Neural cell (in vitro differentiated cells): Measurements from ENCODE around the gene BMP7. TPM values are rescaled to one million over a fixed set of nuclear protein-coding genes. Genes with fewer than 3 reads are reported as not detected.

Experiments used
- H2AFZ ChIP-seq: fragments of 200-600, 300-800 bp; sonication (generic), shearing (Covaris generic); 2 replicates; pipeline ENCODE4 v1.6.0; 2014; ENCODE audit warnings: low read depth, mild to moderate bottlenecking, antibody characterized with exemption, low read length, moderate library complexity
- H3F3A ChIP-seq: fragments of 200-600 bp; shearing (Covaris generic); 2 replicates; pipeline ENCODE4 v1.6.1; 2016; ENCODE audit warnings: mild to moderate bottlenecking, moderate library complexity, mixed read lengths, antibody characterized with exemption, low read length; ENCODE audit not compliant: insufficient read depth, poor library complexity, severe bottlenecking
- H3K27ac ChIP-seq: fragments of 200-600, 300-800 bp; sonication (generic), shearing (Covaris generic); 2 replicates; pipeline ENCODE4 v1.5.1; 2014; ENCODE audit warnings: mild to moderate bottlenecking, low read length, moderate library complexity
- H3K27me3 ChIP-seq: fragments of 300-800, 200-600 bp; sonication (generic), shearing (Covaris generic); 2 replicates; pipeline ENCODE4 v1.6.0; 2014; ENCODE audit warnings: mild to moderate bottlenecking, low read depth, low read length, moderate library complexity; ENCODE audit not compliant: insufficient read depth
- H3K36me3 ChIP-seq: fragments of 300-800, 200-600 bp; sonication (generic), shearing (Covaris generic); 2 replicates; pipeline ENCODE4 v1.5.1; 2014; ENCODE audit warnings: mild to moderate bottlenecking, antibody characterized with exemption, low read length, moderate library complexity; ENCODE audit not compliant: insufficient read depth
- H3K4me2 ChIP-seq: fragments of 300-800, 200-600 bp; sonication (generic), shearing (Covaris generic); 2 replicates; pipeline ENCODE4 v1.6.0; 2014; ENCODE audit warnings: mild to moderate bottlenecking, low read length
- H3K4me3 ChIP-seq: fragments of 300-800, 200-600 bp; sonication (generic), shearing (Covaris generic); 2 replicates; pipeline ENCODE4 v1.5.1; 2014; ENCODE audit warnings: mild to moderate bottlenecking, low read length, moderate library complexity
- H3K79me2 ChIP-seq: fragments of 200-600 bp; shearing (Covaris generic); replicated peaks from 2 replicates; pipeline ENCODE4 v1.6.0; 2014; ENCODE audit warnings: mild to moderate bottlenecking, low read length, moderate library complexity; ENCODE audit not compliant: insufficient read depth
- H3K9ac ChIP-seq: fragments of 300-800, 200-600 bp; sonication (generic), shearing (Covaris generic); 2 replicates; pipeline ENCODE4 v1.6.1; 2016; ENCODE audit warnings: mild to moderate bottlenecking, low read length, mixed read lengths
- H3K9me2 ChIP-seq: fragments of 200-600 bp; shearing (Covaris generic); 2 replicates; pipeline ENCODE4 v1.6.1; 2016; ENCODE audit warnings: mild to moderate bottlenecking, low read length, mixed read lengths; ENCODE audit not compliant: insufficient read depth
- H3K9me3 ChIP-seq: fragments of 200-600, 300-800 bp; sonication (generic), shearing (Covaris generic); 2 replicates; pipeline ENCODE4 v1.6.1; 2016; ENCODE audit warnings: mild to moderate bottlenecking, mixed run types, low read length, moderate library complexity, mixed read lengths
- H4K20me1 ChIP-seq: fragments of 200-600 bp; shearing (Covaris generic); 2 replicates; pipeline ENCODE4 v1.6.1; 2016; ENCODE audit warnings: mild to moderate bottlenecking, mixed run types; ENCODE audit not compliant: insufficient read depth
- EP300 ChIP-seq: fragments of 450-650 bp; conservative IDR thresholded peaks from 2 replicates; pipeline ENCODE4 v1.6.1; 2014; ENCODE audit warnings: antibody characterized with exemption, mild to moderate bottlenecking, moderate library complexity; ENCODE audit not compliant: poor library complexity, severe bottlenecking
- EZH2 ChIP-seq: fragments of 200-600, 300-800 bp; shearing (Covaris generic), sonication (generic); IDR thresholded peaks from 2 replicates; pipeline ENCODE4 v1.6.1; 2014; ENCODE audit warnings: antibody characterized with exemption, low read length, borderline replicate concordance, mild to moderate bottlenecking; ENCODE audit not compliant: insufficient read depth, poor library complexity, severe bottlenecking
- MXI1 ChIP-seq: fragments of 450-650 bp; conservative IDR thresholded peaks from 2 replicates; pipeline ENCODE4 v1.6.1; 2014; ENCODE audit warnings: antibody characterized with exemption, mild to moderate bottlenecking; ENCODE audit not compliant: poor library complexity, severe bottlenecking
- POLR2AphosphoS5 ChIP-seq: IDR thresholded peaks from 2 replicates; pipeline ENCODE4 v1.6.1; 2012
- RAD21 ChIP-seq: fragments of 450-650 bp; conservative IDR thresholded peaks from 2 replicates; pipeline ENCODE4 v1.6.1; 2014; ENCODE audit warnings: antibody characterized with exemption, mild to moderate bottlenecking, moderate library complexity
- REST ChIP-seq: IDR thresholded peaks from 2 replicates; pipeline ENCODE4 v1.6.1; 2012; ENCODE audit warnings: borderline replicate concordance
- SMC3 ChIP-seq: fragments of 450-650 bp; conservative IDR thresholded peaks from 2 replicates; pipeline ENCODE4 v1.6.1; 2014; ENCODE audit warnings: antibody characterized with exemption, mild to moderate bottlenecking, moderate library complexity; ENCODE audit not compliant: poor library complexity
- TAF1 ChIP-seq: IDR thresholded peaks from 2 replicates; pipeline ENCODE4 v1.6.1; 2012; ENCODE audit warnings: low read depth
- polyA plus RNA-seq: library from polyadenylated mRNA; depleted of rRNA; stranded (reverse); fragments of >200 nt; gene quantifications from 2 replicates; pipeline ENCODE4 v1.2.3, GENCODE V29; 2014
- TF ChIP-seq, protein P1 (sequence below): fragments of 450-650 bp; IDR thresholded peaks from 2 replicates; pipeline ENCODE4 v1.5.1; 2014; ENCODE audit warnings: antibody characterized with exemption, mild to moderate bottlenecking, moderate library complexity; ENCODE audit not compliant: poor library complexity, severe bottlenecking

BMP7 gene
- polyA plus RNA-seq, 1 donor from 2014 or later: 3.6 TPM

DNA sequence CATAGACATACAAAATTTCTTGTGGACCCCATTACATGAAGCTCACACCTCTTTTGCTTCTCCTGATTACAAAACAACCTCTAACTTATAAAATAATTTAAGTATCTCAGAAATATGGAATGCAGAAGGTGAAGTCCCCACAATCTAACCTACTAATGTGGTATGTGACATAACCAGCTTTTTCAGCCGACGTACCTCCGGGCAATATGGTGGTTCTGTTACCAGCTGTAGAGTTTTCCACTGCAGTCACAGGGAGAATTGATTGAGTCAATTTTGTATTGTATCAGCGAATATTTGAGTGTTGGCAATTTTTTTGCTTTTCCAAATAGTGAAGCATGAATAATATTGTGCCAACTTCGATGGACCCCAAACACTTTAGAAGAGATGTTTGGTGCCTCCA is 47.5 kb upstream of the BMP7 start:
- Histone ChIP-seq H3K4me3 (no peak overlapping the region), H3F3A (no peaks in the 10 kb centered on the region), H3K79me2 (no peaks in the 10 kb centered on the region), H3K27me3 (no peaks in the 10 kb centered on the region), H3K9ac (no peak overlapping the region), H2AFZ (no peak overlapping the region), H3K4me2 (no peak overlapping the region), H3K9me3 (no peaks in the 10 kb centered on the region), H3K9me2 (no peaks in the 10 kb centered on the region), H3K27ac (no peak overlapping the region), H3K36me3 (no peaks in the 10 kb centered on the region), H4K20me1 (no peaks in the 10 kb centered on the region)
- TF ChIP-seq EP300: no peak
- no peak for TF ChIP-seq MXI1
- no peak for TF ChIP-seq POLR2AphosphoS5
- TF ChIP-seq EZH2: no peak
- TF ChIP-seq REST: no peak
- TF ChIP-seq, protein P1, sequence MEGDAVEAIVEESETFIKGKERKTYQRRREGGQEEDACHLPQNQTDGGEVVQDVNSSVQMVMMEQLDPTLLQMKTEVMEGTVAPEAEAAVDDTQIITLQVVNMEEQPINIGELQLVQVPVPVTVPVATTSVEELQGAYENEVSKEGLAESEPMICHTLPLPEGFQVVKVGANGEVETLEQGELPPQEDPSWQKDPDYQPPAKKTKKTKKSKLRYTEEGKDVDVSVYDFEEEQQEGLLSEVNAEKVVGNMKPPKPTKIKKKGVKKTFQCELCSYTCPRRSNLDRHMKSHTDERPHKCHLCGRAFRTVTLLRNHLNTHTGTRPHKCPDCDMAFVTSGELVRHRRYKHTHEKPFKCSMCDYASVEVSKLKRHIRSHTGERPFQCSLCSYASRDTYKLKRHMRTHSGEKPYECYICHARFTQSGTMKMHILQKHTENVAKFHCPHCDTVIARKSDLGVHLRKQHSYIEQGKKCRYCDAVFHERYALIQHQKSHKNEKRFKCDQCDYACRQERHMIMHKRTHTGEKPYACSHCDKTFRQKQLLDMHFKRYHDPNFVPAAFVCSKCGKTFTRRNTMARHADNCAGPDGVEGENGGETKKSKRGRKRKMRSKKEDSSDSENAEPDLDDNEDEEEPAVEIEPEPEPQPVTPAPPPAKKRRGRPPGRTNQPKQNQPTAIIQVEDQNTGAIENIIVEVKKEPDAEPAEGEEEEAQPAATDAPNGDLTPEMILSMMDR: no peak
- no peak for TF ChIP-seq RAD21
- no peak for TF ChIP-seq TAF1
- no peak for TF ChIP-seq SMC3

DNA sequence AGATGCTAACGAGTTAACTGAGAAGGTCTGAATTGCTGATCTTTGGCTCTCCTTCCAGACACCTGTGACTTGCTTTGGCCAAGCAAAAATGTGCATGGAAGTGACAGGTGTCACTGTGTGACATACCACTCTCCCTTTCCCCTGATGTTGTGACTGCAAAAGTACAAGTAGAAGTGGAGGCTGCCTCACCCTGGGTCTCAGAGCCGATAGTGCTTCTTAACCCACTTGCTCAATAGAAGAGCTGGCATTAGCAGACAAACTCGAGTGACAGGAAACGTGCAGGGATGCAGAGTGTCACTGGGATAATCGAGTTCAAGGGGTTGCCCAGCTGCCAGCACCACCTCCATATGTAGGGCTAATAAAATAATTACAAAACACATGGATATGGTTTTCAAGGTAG is 46.8 kb upstream of the BMP7 start:
- Histone ChIP-seq H3K27ac (no peak overlapping the region), H3K36me3 (no peaks in the 10 kb centered on the region), H3K27me3 (no peaks in the 10 kb centered on the region), H3K9me3 (no peaks in the 10 kb centered on the region), H3K4me3 (no peak overlapping the region), H3K4me2 (no peak overlapping the region), H4K20me1 (no peaks in the 10 kb centered on the region), H3F3A (no peaks in the 10 kb centered on the region), H3K79me2 (no peaks in the 10 kb centered on the region), H3K9ac (no peak overlapping the region), H3K9me2 (no peaks in the 10 kb centered on the region), H2AFZ (no peak overlapping the region)
- TF ChIP-seq EZH2 (no peak), TAF1 (no peak), RAD21 (no peak), MXI1 (no peak), EP300 (no peak), SMC3 (no peak), REST (no peak), POLR2AphosphoS5 (no peak)
- TF ChIP-seq, protein P1: no peak
